Measurements from ENCODE around the gene DNAH5. TPM values are rescaled to one million over a fixed set of nuclear protein-coding genes. Genes with fewer than 3 reads are reported as not detected.

Gene DNAH5
- total and polyA plus RNA-seq, 8 donors, result 0.50 to 12.5 (median 1.1) TPM; not detected in 1

- intact Hi-C loops (cut with DNase I; ENCODE audit: low total_unique reads), result no loop called here
- H3K36me3 ChIP-seq, result no peaks in the 10 kb centered on the region
Measured at GRCh38 chr5:13972029-13972428, 27.5 kb upstream of the DNAH5 start.

GRCh38 chr5:13957032-13957645 is 12.7 kb upstream of the DNAH5 start:
- H3K27me3 ChIP-seq, result no peaks in the 10 kb centered on the region
- no peak overlapping the region for H3K27ac ChIP-seq
- H3K9me3 ChIP-seq, result no peaks in the 10 kb centered on the region
- intact Hi-C loops (cut with DNase I; ENCODE audit: low total_unique reads), result no loop called here
- TF ChIP-seq EP300 (IDR thresholded peaks at IDR 0.05) (no peak), CTCF (IDR thresholded peaks at IDR 0.05) (peak in 5 of 7 experiments; percentile 10 to 36 (median 25))
- peak in 1 of 2 donors; percentile 74 for DNase-seq
- no peaks in the 10 kb centered on the region for H3K36me3 ChIP-seq
- peaks cover 0 to 4% (median 0%) of the 10 kb centered on the region in 4 donors for H3K4me1 ChIP-seq
- no peak overlapping the region for H3K4me3 ChIP-seq

More at GRCh38 chr5:13972029-13972428, 27.5 kb upstream of the DNAH5 start:
- Histone ChIP-seq H3K4me3 (no peak overlapping the region), H3K27me3 (no peaks in the 10 kb centered on the region), H3K9me3 (peaks cover 0 to 6% (median 0%) of the 10 kb centered on the region in 4 donors), H3K4me1 (no peaks in the 10 kb centered on the region), H3K27ac (no peak overlapping the region)
- WGBS, 5 donors, result 73 to 83% (median 76%) methylated on average over 7 of the region's 7 CpGs
- DNase-seq, result no peak
- TF ChIP-seq POLR2AphosphoS5 (IDR thresholded peaks at IDR 0.05) (no peak), POLR2A (IDR thresholded peaks at IDR 0.05) (no peak), CTCF (IDR thresholded peaks at IDR 0.05) (no peak), EP300 (IDR thresholded peaks at IDR 0.05) (no peak)

- 66 to 86% (median 83%) methylated on average over 3 of the region's 3 CpGs for WGBS, 5 donors
- Histone ChIP-seq H3K27ac (no peak overlapping the region), H3K9me3 (no peaks in the 10 kb centered on the region), H3K27me3 (no peaks in the 10 kb centered on the region), H3K4me1 (peaks cover 0 to 4% (median 0%) of the 10 kb centered on the region in 4 donors), H3K36me3 (no peaks in the 10 kb centered on the region), H3K4me3 (no peak overlapping the region)
- intact Hi-C loops (cut with DNase I; ENCODE audit: low total_unique reads), result no loop called here
- DNase-seq, result no peak
- TF ChIP-seq POLR2AphosphoS5 (IDR thresholded peaks at IDR 0.05) (no peak), POLR2A (IDR thresholded peaks at IDR 0.05) (no peak), EP300 (IDR thresholded peaks at IDR 0.05) (no peak), CTCF (IDR thresholded peaks at IDR 0.05) (no peak)
Measured at GRCh38 chr5:13956471-13956870, 12.0 kb upstream of the DNAH5 start.

- intact Hi-C loops (cut with DNase I; ENCODE audit: low total_unique reads), result no loop called here
- Histone ChIP-seq H3K36me3 (no peaks in the 10 kb centered on the region), H3K4me1 (peaks cover 0 to 4% (median 0%) of the 10 kb centered on the region in 4 donors), H3K9me3 (no peaks in the 10 kb centered on the region), H3K4me3 (no peak overlapping the region), H3K27ac (no peak overlapping the region), H3K27me3 (no peaks in the 10 kb centered on the region)
- no peak for DNase-seq
- TF ChIP-seq POLR2A (IDR thresholded peaks at IDR 0.05) (no peak), POLR2AphosphoS5 (IDR thresholded peaks at IDR 0.05) (no peak), CTCF (IDR thresholded peaks at IDR 0.05) (no peak), EP300 (IDR thresholded peaks at IDR 0.05) (no peak)
- 87 to 94% (median 92%) methylated on average over 5 of the region's 5 CpGs for WGBS, 5 donors
Measured at GRCh38 chr5:13955896-13956295, 11.4 kb upstream of the DNAH5 start.

All from stomach (tissue), 9 donors.